DOHH2 (cell line): ENCODE measurements around the gene INPP4B.

Source experiments
- H3F3A ChIP-seq: fragments of 200-600 bp; sonication (generic), shearing (Covaris generic); 2 replicates; pipeline ENCODE4 v1.6.0; 2016; ENCODE audit warnings: antibody characterized with exemption, mild to moderate bottlenecking; ENCODE audit not compliant: control insufficient read depth, insufficient read depth
- H3K27ac ChIP-seq: fragments of 200-600 bp; sonication (generic); 2 replicates; pipeline ENCODE4 v1.5.1; 2014; ENCODE audit warnings: low read depth, mild to moderate bottlenecking, low read length, moderate library complexity
- H3K27me3 ChIP-seq: fragments of 200-600 bp; sonication (generic); 2 replicates; pipeline ENCODE4 v1.6.1; 2014; ENCODE audit warnings: mild to moderate bottlenecking, low read length, mixed read lengths; ENCODE audit not compliant: control insufficient read depth
- H3K36me3 ChIP-seq: fragments of 200-600 bp; sonication (generic); 2 replicates; pipeline ENCODE4 v1.6.1; 2014; ENCODE audit warnings: mild to moderate bottlenecking, low read length, moderate library complexity, mixed read lengths; ENCODE audit not compliant: control insufficient read depth
- H3K4me1 ChIP-seq: fragments of 200-600 bp; sonication (generic); 2 replicates; pipeline ENCODE4 v1.6.1; 2014; ENCODE audit warnings: mild to moderate bottlenecking, low read length, mixed read lengths; ENCODE audit not compliant: control insufficient read depth
- H3K4me2 ChIP-seq: fragments of 200-600 bp; sonication (generic); 2 replicates; pipeline ENCODE4 v1.6.0; 2014; ENCODE audit warnings: mild to moderate bottlenecking, low read length, moderate library complexity
- H3K4me3 ChIP-seq: fragments of 200-600 bp; sonication (generic); 2 replicates; pipeline ENCODE4 v1.5.1; 2014; ENCODE audit warnings: mild to moderate bottlenecking, low read length, mixed read lengths
- H3K79me2 ChIP-seq: fragments of 200-600 bp; sonication (generic); 2 replicates; pipeline ENCODE4 v1.6.1; 2014; ENCODE audit warnings: mild to moderate bottlenecking, low read length, mixed read lengths; ENCODE audit not compliant: control insufficient read depth
- H3K9me2 ChIP-seq: fragments of 200-600 bp; sonication (generic); replicated peaks from 2 replicates; pipeline ENCODE4 v1.6.1; 2014; ENCODE audit warnings: mild to moderate bottlenecking, low read length, mixed read lengths; ENCODE audit not compliant: control insufficient read depth
- H3K9me3 ChIP-seq: fragments of 200-600 bp; sonication (generic); 2 replicates; pipeline ENCODE4 v1.6.1; 2014; ENCODE audit warnings: antibody characterized with exemption, low read length, mixed read lengths; ENCODE audit not compliant: control insufficient read depth, insufficient read depth
- H4K20me1 ChIP-seq: fragments of 200-600 bp; sonication (generic); 2 replicates; pipeline ENCODE4 v1.6.0; 2014; ENCODE audit warnings: low read depth, mild to moderate bottlenecking, antibody characterized with exemption, low read length, moderate library complexity; ENCODE audit not compliant: control insufficient read depth, insufficient read depth
- CTCF ChIP-seq: fragments of 200-600 bp; sonication (generic); IDR thresholded peaks from one replicate; pipeline ENCODE4 v1.5.1; 2014; ENCODE audit warnings: antibody characterized with exemption, mild to moderate bottlenecking, low read depth, low read length; ENCODE audit not compliant: poor library complexity, severe bottlenecking
- EZH2phosphoT487 ChIP-seq: fragments of 200-600 bp; sonication (generic); IDR thresholded peaks from 2 replicates; pipeline ENCODE4 v1.6.1; 2017; ENCODE audit warnings: borderline replicate concordance, mild to moderate bottlenecking, antibody characterized with exemption, low read length, moderate library complexity, mixed read lengths

The INPP4B gene

GRCh38 chr4:142312391-142312790 is 533.7 kb downstream of the INPP4B start:
- Histone ChIP-seq H3K4me1 (no peaks in the 10 kb centered on the region), H3K27me3 (no peaks in the 10 kb centered on the region), H4K20me1 (no peaks in the 10 kb centered on the region), H3K9me3 (no peaks in the 10 kb centered on the region), H3K4me3 (no peak overlapping the region), H3F3A (no peaks in the 10 kb centered on the region), H3K27ac (no peak overlapping the region), H3K36me3 (no peaks in the 10 kb centered on the region), H3K9me2 (no peaks in the 10 kb centered on the region), H3K4me2 (no peak overlapping the region), H3K79me2 (no peaks in the 10 kb centered on the region)
- TF ChIP-seq EZH2phosphoT487 (no peak), CTCF (no peak)

GRCh38 chr4:142311916-142312315 is 534.2 kb downstream of the INPP4B start:
- H3F3A ChIP-seq = no peaks in the 10 kb centered on the region
- TF ChIP-seq EZH2phosphoT487 (no peak), CTCF (no peak)
- no peak overlapping the region for H3K4me3 ChIP-seq
- H3K9me3 ChIP-seq = no peaks in the 10 kb centered on the region
- no peaks in the 10 kb centered on the region for H3K36me3 ChIP-seq
- no peaks in the 10 kb centered on the region for H4K20me1 ChIP-seq
- no peaks in the 10 kb centered on the region for H3K9me2 ChIP-seq
- no peaks in the 10 kb centered on the region for H3K4me1 ChIP-seq
- no peaks in the 10 kb centered on the region for H3K79me2 ChIP-seq
- no peak overlapping the region for H3K27ac ChIP-seq
- H3K27me3 ChIP-seq = no peaks in the 10 kb centered on the region
- H3K4me2 ChIP-seq = no peak overlapping the region

- Histone ChIP-seq H3K79me2 (no peaks in the 10 kb centered on the region), H3K9me2 (no peaks in the 10 kb centered on the region), H3F3A (no peaks in the 10 kb centered on the region), H3K4me1 (no peaks in the 10 kb centered on the region), H4K20me1 (no peaks in the 10 kb centered on the region), H3K27ac (no peak overlapping the region), H3K27me3 (no peaks in the 10 kb centered on the region), H3K4me3 (no peak overlapping the region), H3K4me2 (no peak overlapping the region), H3K9me3 (no peaks in the 10 kb centered on the region), H3K36me3 (no peaks in the 10 kb centered on the region)
- TF ChIP-seq CTCF (no peak), EZH2phosphoT487 (no peak)
Measured at GRCh38 chr4:142309772-142310171, 536.3 kb downstream of the INPP4B start.

- Histone ChIP-seq H3K4me3 (no peak overlapping the region), H3F3A (no peaks in the 10 kb centered on the region), H3K9me3 (no peaks in the 10 kb centered on the region), H3K27ac (no peak overlapping the region), H4K20me1 (no peaks in the 10 kb centered on the region), H3K4me2 (no peak overlapping the region), H3K36me3 (no peaks in the 10 kb centered on the region), H3K27me3 (no peaks in the 10 kb centered on the region), H3K9me2 (no peaks in the 10 kb centered on the region), H3K79me2 (no peaks in the 10 kb centered on the region), H3K4me1 (no peaks in the 10 kb centered on the region)
- TF ChIP-seq EZH2phosphoT487 (no peak), CTCF (no peak)
Measured at GRCh38 chr4:142307857-142308256, 538.2 kb downstream of the INPP4B start.
